Nephron progenitor cell (in vitro differentiated cells): ENCODE data around the gene LRRC10B.

ENCODE experiments used
- DNase-seq: peaks from one replicate; pipeline ENCODE4 v3.0.0; 2021
- H3K27ac Mint-ChIP-seq: 2 replicates; pipeline ENCODE4 v1.8.0; 2021; ENCODE audit warnings: mild to moderate bottlenecking, moderate library complexity, mixed read lengths
- H3K27me3 Mint-ChIP-seq: 2 replicates; pipeline ENCODE4 v1.8.0; 2021; ENCODE audit warnings: mild to moderate bottlenecking, low read depth, mixed read lengths; ENCODE audit not compliant: poor library complexity
- H3K36me3 Mint-ChIP-seq: 2 replicates; pipeline ENCODE4 v1.8.0; 2021; ENCODE audit warnings: low read depth, mixed read lengths
- H3K4me1 Mint-ChIP-seq: 2 replicates; pipeline ENCODE4 v1.8.0; 2021; ENCODE audit warnings: mixed read lengths
- H3K4me3 Mint-ChIP-seq: 2 replicates; pipeline ENCODE4 v1.8.0; 2021; ENCODE audit warnings: mild to moderate bottlenecking, moderate library complexity, mixed read lengths
- H3K9me3 Mint-ChIP-seq: 2 replicates; pipeline ENCODE4 v1.8.0; 2021; ENCODE audit warnings: mild to moderate bottlenecking, moderate library complexity, mixed read lengths
- TF ChIP-seq, protein P1 (sequence below): fragments of 200-600 bp; sonication (generic); IDR thresholded peaks from 2 replicates; pipeline ENCODE4 v1.5.0; 2021; ENCODE audit warnings: antibody characterized with exemption

Gene LRRC10B

DNA sequence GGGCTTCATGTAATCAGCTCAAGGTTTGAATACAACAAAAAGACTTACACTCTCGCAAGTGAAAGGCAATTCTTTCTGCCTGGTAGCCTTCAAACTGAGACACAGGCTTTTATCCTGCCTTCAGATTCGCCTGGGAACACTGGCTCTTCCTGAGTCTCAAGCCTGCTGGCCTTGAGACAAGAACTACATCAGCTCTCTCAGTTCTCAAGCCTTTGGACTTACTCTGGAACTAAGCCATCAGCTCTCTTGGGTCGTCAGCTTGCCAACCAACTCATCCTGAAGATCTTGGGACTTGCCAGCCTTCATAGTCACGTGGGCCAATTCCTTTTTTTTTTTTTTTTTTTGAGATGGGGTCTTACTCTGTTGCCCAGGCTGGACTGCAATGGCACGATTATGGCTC, 35.7 kb upstream of the LRRC10B start:
- H3K4me3 Mint-ChIP-seq = no peak overlapping the region
- TF ChIP-seq, protein P1, sequence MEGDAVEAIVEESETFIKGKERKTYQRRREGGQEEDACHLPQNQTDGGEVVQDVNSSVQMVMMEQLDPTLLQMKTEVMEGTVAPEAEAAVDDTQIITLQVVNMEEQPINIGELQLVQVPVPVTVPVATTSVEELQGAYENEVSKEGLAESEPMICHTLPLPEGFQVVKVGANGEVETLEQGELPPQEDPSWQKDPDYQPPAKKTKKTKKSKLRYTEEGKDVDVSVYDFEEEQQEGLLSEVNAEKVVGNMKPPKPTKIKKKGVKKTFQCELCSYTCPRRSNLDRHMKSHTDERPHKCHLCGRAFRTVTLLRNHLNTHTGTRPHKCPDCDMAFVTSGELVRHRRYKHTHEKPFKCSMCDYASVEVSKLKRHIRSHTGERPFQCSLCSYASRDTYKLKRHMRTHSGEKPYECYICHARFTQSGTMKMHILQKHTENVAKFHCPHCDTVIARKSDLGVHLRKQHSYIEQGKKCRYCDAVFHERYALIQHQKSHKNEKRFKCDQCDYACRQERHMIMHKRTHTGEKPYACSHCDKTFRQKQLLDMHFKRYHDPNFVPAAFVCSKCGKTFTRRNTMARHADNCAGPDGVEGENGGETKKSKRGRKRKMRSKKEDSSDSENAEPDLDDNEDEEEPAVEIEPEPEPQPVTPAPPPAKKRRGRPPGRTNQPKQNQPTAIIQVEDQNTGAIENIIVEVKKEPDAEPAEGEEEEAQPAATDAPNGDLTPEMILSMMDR = no peak
- no peak for DNase-seq
- peak overlapping the region; percentile 51 for H3K27ac Mint-ChIP-seq
- H3K9me3 Mint-ChIP-seq = no peaks in the 10 kb centered on the region
- H3K36me3 Mint-ChIP-seq = peaks cover 42% of the 10 kb centered on the region
- H3K27me3 Mint-ChIP-seq = no peaks in the 10 kb centered on the region
- H3K4me1 Mint-ChIP-seq = peaks cover 8% of the 10 kb centered on the region

DNA sequence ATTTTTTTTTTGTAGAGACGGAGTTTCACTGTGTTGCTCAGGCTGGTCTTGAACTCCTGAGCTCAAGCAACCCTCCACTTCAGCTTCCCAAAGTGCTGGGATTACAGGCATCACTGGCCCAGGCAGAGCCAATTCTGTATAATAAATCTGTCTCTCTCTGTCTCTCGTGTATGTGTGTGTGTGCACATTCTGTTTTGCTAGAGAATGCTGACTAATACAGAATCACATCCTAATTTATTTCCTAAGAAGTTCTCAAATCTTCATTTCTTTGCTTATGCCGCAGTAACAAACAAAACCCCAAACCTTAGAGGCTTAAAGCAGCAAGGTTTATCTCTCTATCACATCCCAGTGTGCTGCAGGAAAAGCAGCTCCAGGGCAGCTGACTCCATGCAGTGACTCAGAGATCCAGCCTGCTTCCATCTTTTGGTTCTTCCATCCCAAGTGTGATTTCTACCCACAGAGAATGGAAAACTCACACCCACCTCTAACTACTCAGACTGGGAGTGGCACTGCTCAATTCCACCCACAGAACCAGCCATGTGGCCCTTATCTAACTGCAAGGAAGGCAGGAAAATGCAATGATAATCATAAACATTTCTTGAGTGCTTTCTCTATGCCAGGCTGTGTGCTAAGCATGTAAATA, 35.1 kb upstream of the LRRC10B start:
- peaks cover 3% of the 10 kb centered on the region for H3K27me3 Mint-ChIP-seq
- no peak overlapping the region for H3K4me3 Mint-ChIP-seq
- H3K9me3 Mint-ChIP-seq = no peaks in the 10 kb centered on the region
- peak overlapping the region; percentile 22 for H3K27ac Mint-ChIP-seq
- H3K36me3 Mint-ChIP-seq = peaks cover 36% of the 10 kb centered on the region
- no peak for DNase-seq
- peaks cover 5% of the 10 kb centered on the region for H3K4me1 Mint-ChIP-seq
- TF ChIP-seq, protein P1 = no peak

DNA sequence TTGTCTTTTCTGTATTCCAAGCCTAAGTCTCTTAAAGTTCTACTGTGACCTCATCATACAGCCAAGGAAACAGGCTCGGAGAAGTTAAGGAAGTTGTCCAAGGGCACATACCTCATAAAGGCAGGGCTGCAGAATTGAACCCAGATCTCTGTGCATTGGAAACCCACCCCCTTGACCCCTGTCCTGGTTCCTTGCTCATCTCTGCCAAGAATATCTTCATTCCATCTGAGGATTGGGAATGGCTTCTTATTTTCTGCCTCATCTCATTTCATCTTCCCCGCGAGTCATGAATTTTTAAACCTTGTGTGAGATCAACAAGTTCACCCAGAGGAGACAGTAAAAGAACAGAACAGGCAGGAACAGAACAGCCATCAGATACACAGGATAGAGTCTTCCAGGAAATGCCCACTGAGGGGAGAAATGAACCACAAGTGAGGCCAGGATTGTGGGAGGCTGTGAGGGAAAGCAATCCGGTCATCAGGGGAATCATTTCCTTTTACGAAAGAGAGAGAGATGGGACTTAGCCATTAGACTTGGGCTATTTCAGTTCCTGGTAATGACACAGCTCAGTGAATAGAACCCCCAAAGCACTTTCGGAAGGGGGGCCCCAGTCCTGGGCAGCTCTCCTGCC, 34.4 kb upstream of the LRRC10B start:
- Mint-ChIP-seq H3K4me3 (no peak overlapping the region), H3K9me3 (no peaks in the 10 kb centered on the region), H3K27ac (peak overlapping the region; percentile 60), H3K27me3 (peaks cover 4% of the 10 kb centered on the region), H3K4me1 (peaks cover 5% of the 10 kb centered on the region), H3K36me3 (peaks cover 33% of the 10 kb centered on the region)
- TF ChIP-seq, protein P1 = no peak
- no peak for DNase-seq

DNA sequence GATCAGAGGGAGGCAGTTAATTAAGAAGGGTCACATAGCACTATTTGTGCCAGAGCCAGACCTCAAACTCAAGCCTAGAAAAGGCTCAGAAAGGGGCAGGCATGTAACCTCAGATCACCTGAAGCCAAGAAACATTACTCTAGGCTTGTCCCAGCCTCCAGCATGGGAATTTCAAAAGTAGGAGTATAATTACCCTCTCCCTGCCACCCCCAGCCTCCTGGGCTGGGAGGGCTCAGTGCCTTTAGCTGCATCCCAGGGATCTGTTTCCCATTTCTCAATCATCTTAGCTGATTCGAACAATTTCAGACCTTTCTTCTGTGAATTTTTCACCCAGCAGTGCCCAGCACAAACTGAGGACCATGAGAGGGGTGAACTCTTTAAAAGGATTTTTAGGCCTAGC, 33.1 kb upstream of the LRRC10B start:
- no peak for DNase-seq
- Mint-ChIP-seq H3K27me3 (peaks cover 4% of the 10 kb centered on the region), H3K27ac (no peak overlapping the region), H3K4me3 (no peak overlapping the region), H3K4me1 (peaks cover 9% of the 10 kb centered on the region), H3K9me3 (no peaks in the 10 kb centered on the region), H3K36me3 (peaks cover 26% of the 10 kb centered on the region)
- TF ChIP-seq, protein P1 = no peak

DNA sequence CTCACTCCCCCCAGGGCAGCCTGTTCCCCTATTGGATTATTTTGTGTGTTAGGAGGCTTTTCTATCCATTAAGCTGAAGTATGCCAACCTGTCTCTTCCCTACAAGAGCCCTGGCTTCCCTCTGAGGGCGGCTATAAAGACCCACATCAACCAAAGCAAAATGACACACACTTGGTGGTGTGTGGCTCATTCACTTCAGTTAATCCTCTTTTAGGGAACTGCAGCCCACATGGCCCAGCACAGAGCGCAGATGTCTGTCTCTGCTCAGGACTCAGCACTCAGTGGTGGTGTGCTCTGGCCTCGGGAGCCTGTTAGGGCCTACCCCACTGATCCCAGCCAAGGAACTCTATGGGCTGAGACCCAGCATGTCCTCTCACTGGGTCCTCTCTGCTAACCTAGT, 32.2 kb upstream of the LRRC10B start:
- H3K4me1 Mint-ChIP-seq = peaks cover 19% of the 10 kb centered on the region
- no peak overlapping the region for H3K27ac Mint-ChIP-seq
- TF ChIP-seq, protein P1 = no peak
- H3K4me3 Mint-ChIP-seq = no peak overlapping the region
- H3K9me3 Mint-ChIP-seq = no peaks in the 10 kb centered on the region
- no peak for DNase-seq
- peaks cover 4% of the 10 kb centered on the region for H3K27me3 Mint-ChIP-seq
- peaks cover 17% of the 10 kb centered on the region for H3K36me3 Mint-ChIP-seq

DNA sequence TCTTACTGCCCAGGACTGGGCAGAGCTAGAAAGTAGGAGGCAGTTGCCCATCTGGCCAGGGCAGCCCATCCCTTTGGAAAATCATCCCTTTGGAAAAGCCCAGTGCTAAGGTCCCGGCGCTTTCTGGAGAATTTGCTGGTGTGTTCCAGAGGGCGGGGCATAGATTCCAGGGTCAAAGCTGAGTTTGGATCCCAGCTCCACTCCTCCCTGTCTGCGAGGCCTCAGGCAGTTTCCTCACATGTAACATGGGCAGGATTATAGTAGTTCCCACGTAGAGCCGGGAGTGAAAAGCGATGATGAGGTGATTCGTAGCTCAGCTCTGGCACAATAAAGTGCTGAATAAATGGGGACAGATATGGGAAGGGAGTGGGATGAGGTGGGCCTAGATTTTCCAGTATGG, 31.4 kb upstream of the LRRC10B start:
- Mint-ChIP-seq H3K36me3 (peaks cover 17% of the 10 kb centered on the region), H3K27ac (no peak overlapping the region), H3K4me1 (peaks cover 26% of the 10 kb centered on the region), H3K9me3 (no peaks in the 10 kb centered on the region), H3K27me3 (peaks cover 4% of the 10 kb centered on the region), H3K4me3 (no peak overlapping the region)
- no peak for DNase-seq
- TF ChIP-seq, protein P1 = no peak
